GM19043 (cell line): ENCODE results near the gene SNRNP25.
"Not testable (repeated sequence)": the region's sequence is repeated elsewhere in the genome, so short reads cannot be mapped to it uniquely, and the experiment has no call there.

ENCODE experiments used
- ATAC-seq: cut with Tn5 transposase; IDR thresholded peaks from one replicate; pipeline ENCODE4 v1.9.1; 2021; ENCODE audit warnings: low read depth; ENCODE audit not compliant: unreplicated experiment

Gene SNRNP25

DNA sequence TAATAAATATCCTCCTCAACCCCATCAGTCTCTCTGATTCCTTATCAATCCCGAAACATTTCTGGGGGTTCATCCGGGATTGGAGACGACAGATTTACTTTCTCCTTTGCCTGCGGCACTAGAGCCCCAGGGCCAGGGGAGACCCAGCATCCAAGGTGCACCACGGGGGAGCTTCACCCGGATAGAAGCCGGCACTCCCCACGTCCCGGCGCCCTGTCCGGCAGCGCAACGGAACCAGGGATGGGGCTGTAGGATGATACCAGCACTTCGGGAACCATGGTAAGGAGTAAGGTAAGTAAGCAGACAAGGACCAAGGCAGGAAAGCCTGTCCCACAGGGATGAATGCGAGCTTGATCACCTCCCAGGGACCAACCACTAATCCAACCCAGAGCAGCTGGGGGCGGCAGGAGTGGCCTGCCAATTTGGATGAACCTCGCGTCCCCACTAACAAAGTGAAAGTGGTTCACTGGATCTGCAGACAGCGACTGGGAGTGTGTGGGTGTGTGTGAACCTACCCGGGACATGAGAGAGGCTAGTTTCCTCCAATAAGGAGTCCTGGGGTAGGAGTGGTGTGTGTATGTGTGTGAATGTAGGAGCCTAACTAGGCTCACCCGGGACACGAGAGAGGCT is 12.1 kb upstream of the SNRNP25 start:
- ATAC-seq, result no peak

- ATAC-seq, result no peak
Measured at GRCh38 chr16:42069-42457, 11.6 kb upstream of the SNRNP25 start.

- no peak for ATAC-seq
Measured at GRCh38 chr16:42691-43090, 10.9 kb upstream of the SNRNP25 start.

DNA sequence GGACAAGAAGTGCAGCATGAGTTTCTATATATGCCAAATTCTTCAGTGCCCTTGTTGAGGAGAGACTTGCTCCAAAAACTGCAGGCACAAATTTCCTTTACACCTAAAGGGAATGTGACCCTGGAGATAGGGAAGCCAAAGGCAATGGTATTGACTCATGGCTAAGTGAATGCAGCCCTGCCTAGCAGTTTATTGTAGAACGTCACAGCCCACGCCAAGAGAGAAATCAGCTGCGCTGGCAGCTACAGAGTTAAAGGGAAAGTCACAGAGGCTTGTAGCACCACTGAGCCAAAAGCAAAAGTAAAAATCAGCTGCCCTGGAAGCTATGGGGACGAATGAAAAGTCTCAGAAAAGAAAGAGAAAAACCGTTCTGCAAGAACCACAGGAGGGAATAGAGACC is 10.3 kb upstream of the SNRNP25 start:
- ATAC-seq, result no peak

- no peak for ATAC-seq
Measured at GRCh38 chr16:44655-45054, 9.0 kb upstream of the SNRNP25 start.

DNA sequence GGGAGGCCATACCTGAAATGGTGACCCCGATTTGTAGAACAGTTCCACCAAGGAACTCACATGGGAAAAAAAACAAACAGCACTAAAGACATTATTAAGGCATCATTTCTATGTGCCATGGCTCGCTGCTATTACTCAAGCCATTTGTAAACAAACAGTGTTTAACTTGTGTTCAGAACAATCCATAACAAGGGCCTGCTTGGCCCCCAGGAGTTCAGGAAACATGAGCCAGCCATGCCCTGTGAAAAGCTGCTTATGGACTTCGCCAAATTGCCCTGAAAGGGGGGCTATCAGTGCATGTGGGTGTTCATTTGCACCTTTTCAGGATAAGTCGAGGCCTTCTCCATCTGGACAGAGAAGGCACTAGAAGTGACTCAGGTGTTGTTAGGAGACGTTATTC is 8.2 kb upstream of the SNRNP25 start:
- no peak for ATAC-seq

DNA sequence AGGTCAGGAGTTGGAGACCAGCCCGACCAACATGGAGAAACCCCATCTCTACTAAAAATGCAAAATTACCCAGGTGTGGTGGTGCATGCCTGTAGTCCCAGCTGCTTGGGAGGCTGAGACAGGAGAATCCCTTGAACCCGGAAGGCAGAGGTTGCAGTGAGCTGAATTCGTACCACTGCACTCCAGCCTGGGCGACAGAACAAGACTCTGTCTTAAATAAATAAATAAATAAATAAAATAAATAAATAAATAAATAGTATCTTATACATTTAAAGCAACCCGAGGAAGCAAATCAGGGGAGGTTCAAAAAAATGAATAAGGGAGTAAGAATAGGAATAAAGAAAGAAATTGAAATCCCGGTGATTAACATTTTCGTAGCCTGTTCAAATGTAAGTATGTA is 7.1 kb upstream of the SNRNP25 start:
- not testable (repeated sequence) for ATAC-seq

GRCh38 chr16:47234-47633 is 6.4 kb upstream of the SNRNP25 start:
- no peak for ATAC-seq

GRCh38 chr16:50769-51591 is 2.6 kb upstream of the SNRNP25 start:
- ATAC-seq, result no peak

- no peak for ATAC-seq
Measured at GRCh38 chr16:54237-54581, 581 bp downstream of the SNRNP25 start.

DNA sequence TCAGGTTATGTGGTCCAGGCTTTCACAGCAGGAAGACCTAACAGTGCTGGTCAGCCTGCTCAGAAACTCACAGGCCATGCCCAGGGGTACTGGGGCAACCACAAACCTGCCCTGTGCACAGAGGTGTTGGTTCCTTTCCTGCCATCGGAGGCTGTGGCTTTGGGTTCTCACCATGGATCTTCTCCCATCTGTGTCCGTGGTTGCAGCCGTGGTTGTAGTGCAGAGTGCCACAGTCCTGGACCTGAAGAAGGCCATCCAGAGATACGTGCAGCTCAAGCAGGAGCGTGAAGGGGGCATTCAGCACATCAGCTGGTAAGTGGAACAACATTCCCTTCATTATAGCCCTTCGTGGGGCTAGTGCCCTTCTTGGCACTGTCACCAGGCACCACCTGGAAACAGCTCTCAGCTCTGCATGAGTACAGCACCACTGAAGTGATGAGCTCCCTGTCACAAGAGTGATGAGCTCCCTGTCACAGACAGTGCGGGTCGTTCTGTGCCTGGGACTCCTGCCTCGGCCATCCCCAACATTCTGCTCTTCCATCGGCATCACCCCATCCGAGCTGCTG is 2.0 kb downstream of the SNRNP25 start:
- no peak for ATAC-seq

- ATAC-seq, result no peak
Measured at GRCh38 chr16:56231-56927, 2.8 kb downstream of the SNRNP25 start.

- no peak for ATAC-seq
Measured at GRCh38 chr16:57711-58110, 4.1 kb downstream of the SNRNP25 start.

DNA sequence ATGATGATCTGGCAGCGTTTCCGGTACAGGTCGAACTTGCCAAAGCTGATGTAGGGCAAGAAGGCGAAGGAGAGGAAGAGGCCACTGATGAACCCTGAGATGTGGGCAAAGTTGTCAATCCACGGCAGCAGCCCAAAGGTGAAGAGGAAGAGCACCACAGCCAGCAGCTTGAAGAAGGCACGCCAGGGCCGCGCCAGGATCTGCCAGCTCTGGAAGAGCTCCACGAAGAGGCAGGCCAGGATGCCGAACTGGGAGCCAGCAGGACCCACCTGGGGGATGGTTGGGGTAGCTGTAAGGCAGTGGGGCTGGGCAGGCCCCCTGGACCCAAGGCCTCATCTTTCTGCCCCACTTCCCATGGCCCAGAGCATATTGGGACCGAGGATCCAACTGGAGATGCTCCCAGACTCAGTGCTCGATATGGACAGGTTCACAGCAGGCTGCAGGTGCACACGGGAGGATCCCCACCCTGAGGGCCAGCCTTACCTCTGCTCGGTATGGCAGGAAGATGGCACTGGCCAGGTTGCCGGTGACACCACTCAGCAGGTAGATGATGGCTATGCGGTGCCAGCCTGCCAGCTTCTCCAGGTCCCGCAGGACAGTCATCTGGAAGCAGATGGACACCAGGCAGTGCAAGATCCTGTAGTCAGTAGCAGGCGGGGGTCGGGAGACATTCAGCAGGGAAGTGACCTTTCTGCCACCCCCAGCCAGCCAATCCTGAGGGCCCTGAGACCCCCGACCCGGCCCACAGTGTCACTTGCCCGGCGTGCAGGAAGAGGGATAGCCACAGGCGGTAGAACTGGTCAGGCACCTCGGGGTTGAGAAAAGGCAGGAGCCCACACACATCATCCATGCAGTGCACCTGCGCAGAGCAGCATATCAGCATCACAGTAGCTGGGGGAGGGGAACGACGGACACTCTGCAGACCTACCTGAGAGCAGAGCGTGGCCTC is 5.1 kb downstream of the SNRNP25 start:
- no peak for ATAC-seq

GRCh38 chr16:59440-60059 is 5.9 kb downstream of the SNRNP25 start:
- no peak for ATAC-seq

GRCh38 chr16:60166-60565 is 6.5 kb downstream of the SNRNP25 start:
- ATAC-seq, result no peak

DNA sequence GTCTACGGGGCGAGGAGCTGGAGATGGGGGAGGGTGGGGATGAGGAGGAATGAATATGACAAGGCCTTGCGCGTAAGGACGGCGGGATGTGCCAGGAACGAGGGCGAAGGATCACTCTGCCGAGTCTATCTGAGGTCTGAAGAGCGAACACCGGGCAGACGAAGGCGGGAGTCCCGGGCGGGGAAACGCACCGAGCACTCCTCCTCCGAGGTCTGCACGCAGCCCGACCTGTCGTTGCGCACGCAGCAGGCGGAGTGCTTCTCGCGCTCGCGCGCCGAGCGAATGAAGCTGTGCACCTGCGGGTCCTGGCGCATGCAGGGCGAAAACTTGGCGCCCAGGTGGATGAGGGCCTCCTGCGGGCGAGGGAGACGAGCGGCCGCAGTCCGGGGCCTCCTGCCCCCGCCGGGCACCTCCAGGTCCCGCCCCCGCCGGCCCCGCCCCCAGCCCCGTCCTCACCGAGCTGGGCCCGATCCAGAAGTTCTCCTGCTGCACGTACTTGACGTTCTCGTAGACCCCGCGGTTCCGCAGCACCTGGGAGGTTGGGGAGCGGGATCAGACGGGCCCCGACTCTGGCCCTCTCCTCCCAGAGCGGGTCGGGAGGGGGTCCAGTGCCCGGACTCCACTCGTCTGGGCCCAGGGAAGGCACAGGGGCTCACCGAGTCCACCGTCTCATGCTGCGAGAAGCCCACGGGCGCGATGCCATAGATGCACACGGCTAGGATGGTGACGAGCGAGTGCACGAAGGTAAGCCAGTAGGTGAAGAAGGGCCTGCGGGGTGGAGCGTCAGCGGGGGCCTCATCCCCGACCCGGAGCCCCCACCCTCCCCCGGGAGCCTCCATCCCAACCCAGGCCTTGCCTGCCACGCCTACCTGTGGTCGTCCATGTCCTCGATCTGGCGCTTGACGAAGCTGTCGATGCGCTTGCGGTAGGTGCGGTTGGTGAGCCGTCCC is 7.6 kb downstream of the SNRNP25 start:
- no peak for ATAC-seq

GRCh38 chr16:61879-62281 is 8.3 kb downstream of the SNRNP25 start:
- no peak for ATAC-seq
